Transverse colon (tissue), 4 donors: ENCODE data around the gene MAMDC4. TPM values are rescaled to one million over a fixed set of nuclear protein-coding genes. Genes with fewer than 3 reads are reported as not detected.
A peak's percentile ranks its signal among the peaks of the same experiment; 100 is the strongest.

ENCODE experiments used
- DNase-seq: peaks from one replicate; pipeline ENCODE4 v3.0.0-alpha.2; 2019
- H3K27ac ChIP-seq, 4 donors: fragments of 200-600 bp; sonication (generic); 2 replicates each; pipeline ENCODE4 v1.5.1; 2016 to 2018; ENCODE audit warnings: inconsistent platforms in 4 of 4
- H3K27me3 ChIP-seq: fragments of 200-600 bp; sonication (generic); 2 replicates; pipeline ENCODE4 v1.5.1; 2017; ENCODE audit warnings: inconsistent platforms
- H3K36me3 ChIP-seq, 4 donors: fragments of 200-600 bp; sonication (generic); 2 replicates each; pipeline ENCODE4 v1.5.1; 2017 to 2019; ENCODE audit warnings: inconsistent platforms in 4 of 4
- H3K4me1 ChIP-seq, 4 donors: fragments of 200-600 bp; sonication (generic); 2 replicates each; pipeline ENCODE4 v1.5.1; 2017 to 2020; ENCODE audit warnings: inconsistent platforms in 4 of 4
- H3K4me3 ChIP-seq, 4 donors: fragments of 200-600 bp; sonication (generic); 1 replicate in 1 of 4; 2 replicates in 3 of 4; pipeline versions ENCODE4 v1.5.1 to v1.6.1; 2017 to 2019; ENCODE audit warnings: inconsistent platforms in 4 of 4
- H3K9me3 ChIP-seq, 2 donors: fragments of 200-600 bp; sonication (generic); 2 replicates each; pipeline ENCODE4 v1.5.1; 2017 to 2019; ENCODE audit warnings: inconsistent platforms in 2 of 2
- CTCF ChIP-seq, 5 experiments: fragments of 200-600 bp in 3 of 5; fragments of 450-650 bp in 2 of 5; sonication (generic) in 3 of 5; IDR thresholded peaks; 1 replicate in 2 of 5; 2 replicates in 3 of 5; pipeline ENCODE4 v1.5.1; 2016 to 2017; ENCODE audit warnings: antibody characterized with exemption in 5 of 5, inconsistent platforms in 3 of 5, mild to moderate bottlenecking in 2 of 5, moderate library complexity in 1 of 5
- EP300 ChIP-seq: sonication (generic); formaldehyde crosslinking; IDR thresholded peaks from one replicate; pipeline ENCODE4 v1.6.1; 2017; ENCODE audit warnings: antibody characterized with exemption, low read depth
- POLR2A ChIP-seq: fragments of 450-650 bp; IDR thresholded peaks from one replicate; pipeline ENCODE4 v1.6.1; 2016; ENCODE audit warnings: antibody characterized with exemption, mild to moderate bottlenecking, moderate library complexity
- POLR2AphosphoS5 ChIP-seq, 3 donors: sonication (generic); formaldehyde crosslinking; IDR thresholded peaks; one replicate each; pipeline ENCODE4 v1.6.1; 2016; ENCODE audit warnings: antibody characterized with exemption in 3 of 3
- WGBS, 2 donors: methylation state at CpG; one replicate each; pipeline ENCODE4 v1.1.5; 2018; ENCODE audit warnings: low coverage in 1 of 2; 5-methylcytosine and 5-hydroxymethylcytosine counted together
- in situ Hi-C, 4 donors: fragments of 200-750 bp; cut with MboI; loops; one replicate each; pipeline versions ENCODE4 v1.15.0 to v1.15.1; 2017; ENCODE audit warnings: low sequenced_read_pairs in 3 of 4, low pct_ligation_motif_present in 1 of 4, low pct_unique_long_range_greater_than_20kb in 1 of 4
- intact Hi-C: fragments of 100-400 bp; cut with DNase I; formaldehyde crosslinking; loops from one replicate; pipeline ENCODE4 v1.15.1; 2023; ENCODE audit warnings: low total_unique reads
- total RNA-seq, 4 donors: library from RNA; depleted of rRNA; stranded (reverse); fragments of >200 nt; gene quantifications; one replicate each; pipeline ENCODE4 v1.1.0, GENCODE V29; 2016

Gene MAMDC4
- total RNA-seq, 4 donors from 2014 or later: 11.4 to 52.5 (median 23.2) TPM

GRCh38 chr9:136900988-136901515 is 48.9 kb downstream of the MAMDC4 start:
- TF ChIP-seq POLR2A: no peak
- TF ChIP-seq EP300: no peak
- DNase-seq: no peak
- WGBS, 2 donors: 71 to 83% methylated on average over 2 to 13 of the region's 13 CpGs
- Histone ChIP-seq H3K36me3 (no peaks in the 10 kb centered on the region), H3K27me3 (no peaks in the 10 kb centered on the region), H3K4me3 (no peak overlapping the region), H3K27ac (peak overlapping the region; percentile 84 to 93 (median 90)), H3K9me3 (no peaks in the 10 kb centered on the region), H3K4me1 (peaks cover 32 to 62% (median 49%) of the 10 kb centered on the region in 4 donors)
- intact Hi-C loops (no loop called here), in situ Hi-C loops (no loop called here)

GRCh38 chr9:136901516-136902258 is 49.5 kb downstream of the MAMDC4 start:
- no peak for TF ChIP-seq EP300
- peak in 2 of 3 donors; percentile 17 to 43 for TF ChIP-seq POLR2AphosphoS5 (IDR thresholded peaks at IDR 0.05)
- TF ChIP-seq CTCF (IDR thresholded peaks at IDR 0.05): no peak
- peak; percentile 57 for TF ChIP-seq POLR2A

DNA sequence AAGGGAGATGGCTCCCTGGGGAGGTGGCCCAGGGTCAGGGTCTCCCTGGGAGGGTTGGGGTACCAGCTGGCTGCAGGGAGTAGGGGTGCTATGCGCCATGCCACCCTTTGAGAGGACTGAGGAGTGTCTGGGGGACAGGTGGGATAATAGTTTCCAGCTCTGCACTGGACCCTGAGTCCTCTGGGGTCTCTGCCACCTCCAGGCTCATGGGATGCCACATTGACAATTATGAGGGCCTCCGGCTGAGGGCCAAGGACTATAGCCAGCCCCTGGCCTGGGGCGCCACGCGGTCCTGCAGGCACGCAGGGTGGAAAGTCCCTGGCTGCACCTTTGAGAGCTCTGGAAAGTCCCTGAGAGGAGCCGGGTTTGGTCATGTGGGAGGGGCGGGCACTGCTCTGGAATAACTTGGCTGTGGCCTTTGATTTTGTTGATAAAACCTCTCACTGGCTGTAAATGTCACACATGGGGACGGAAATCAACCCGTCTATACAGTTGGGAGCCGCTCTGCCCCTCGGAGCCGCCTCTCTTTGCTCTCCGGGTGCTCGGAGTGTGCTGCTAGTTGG is 50.2 kb downstream of the MAMDC4 start:
- TF ChIP-seq POLR2AphosphoS5 (IDR thresholded peaks at IDR 0.05) (peak; percentile 66 to 83 (median 78)), EP300 (no peak), POLR2A (peak; percentile 79)
- peak overlapping the region in 2 of 4 donors; percentile 2 to 21 for H3K4me3 ChIP-seq
- intact Hi-C loops: no loop called here
- H3K9me3 ChIP-seq: no peaks in the 10 kb centered on the region
- 6% methylated on average over 14 of the region's 15 CpGs; no CpG with 5 or more reads in 1 of the 2 donors for WGBS, 2 donors
- H3K36me3 ChIP-seq: no peaks in the 10 kb centered on the region
- in situ Hi-C loops: no loop called here
- peaks cover 32 to 62% (median 49%) of the 10 kb centered on the region in 4 donors for H3K4me1 ChIP-seq
- peak overlapping the region; percentile 84 to 93 (median 90) for H3K27ac ChIP-seq
- no peaks in the 10 kb centered on the region for H3K27me3 ChIP-seq
- peak; percentile 89 for DNase-seq

More at GRCh38 chr9:136901516-136902258, 49.5 kb downstream of the MAMDC4 start:
- H3K9me3 ChIP-seq: no peaks in the 10 kb centered on the region
- peaks cover 32 to 62% (median 49%) of the 10 kb centered on the region in 4 donors for H3K4me1 ChIP-seq
- in situ Hi-C loops (no loop called here), intact Hi-C loops (no loop called here)
- peak overlapping the region in 2 of 4 donors; percentile 2 to 21 for H3K4me3 ChIP-seq
- no peaks in the 10 kb centered on the region for H3K36me3 ChIP-seq
- DNase-seq: peak; percentile 79
- no peaks in the 10 kb centered on the region for H3K27me3 ChIP-seq
- WGBS, 2 donors: 14 to 24% methylated on average over 5 to 20 of the region's 20 CpGs
- H3K27ac ChIP-seq: peak overlapping the region; percentile 84 to 93 (median 90)

DNA sequence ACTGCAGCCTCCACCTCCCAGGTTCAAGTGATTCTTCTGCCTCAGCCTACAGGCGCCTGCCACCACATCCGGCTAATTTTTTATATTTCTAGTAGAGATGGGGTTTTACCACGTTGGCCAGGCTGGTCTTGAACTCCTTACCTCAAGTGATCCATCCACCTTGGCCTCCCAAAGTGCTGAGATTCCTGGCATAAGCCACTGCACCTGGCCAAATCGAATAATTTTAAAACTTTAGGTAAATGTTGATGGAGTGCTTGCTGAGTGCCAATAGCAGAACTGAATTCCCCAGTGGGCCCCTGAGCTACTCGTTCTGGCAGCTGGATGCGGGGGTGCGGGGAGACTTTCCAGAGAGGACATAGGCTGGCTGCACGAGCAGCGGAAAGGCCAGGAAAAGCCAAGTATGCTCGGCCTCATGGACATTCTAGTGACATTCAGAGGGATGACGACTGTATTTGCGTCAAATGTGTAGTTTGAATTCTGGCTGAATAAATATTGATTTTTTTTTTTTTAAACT is 51.0 kb downstream of the MAMDC4 start:
- no peak for DNase-seq
- H3K4me1 ChIP-seq: peaks cover 32 to 61% (median 49%) of the 10 kb centered on the region in 4 donors
- H3K27ac ChIP-seq: peak overlapping the region; percentile 84 to 93 (median 90)
- H3K4me3 ChIP-seq: peak overlapping the region in 1 of 4 donors; percentile 2
- 40% methylated on average over 12 of the region's 12 CpGs; no CpG with 5 or more reads in 1 of the 2 donors for WGBS, 2 donors
- in situ Hi-C loops (no loop called here), intact Hi-C loops (no loop called here)
- TF ChIP-seq POLR2AphosphoS5 (IDR thresholded peaks at IDR 0.05) (peak in 1 of 3 donors; percentile 17), EP300 (no peak)
- H3K9me3 ChIP-seq: no peaks in the 10 kb centered on the region
- H3K36me3 ChIP-seq: peaks cover 0 to 1% (median under 1%) of the 10 kb centered on the region in 4 donors
- no peaks in the 10 kb centered on the region for H3K27me3 ChIP-seq

DNA sequence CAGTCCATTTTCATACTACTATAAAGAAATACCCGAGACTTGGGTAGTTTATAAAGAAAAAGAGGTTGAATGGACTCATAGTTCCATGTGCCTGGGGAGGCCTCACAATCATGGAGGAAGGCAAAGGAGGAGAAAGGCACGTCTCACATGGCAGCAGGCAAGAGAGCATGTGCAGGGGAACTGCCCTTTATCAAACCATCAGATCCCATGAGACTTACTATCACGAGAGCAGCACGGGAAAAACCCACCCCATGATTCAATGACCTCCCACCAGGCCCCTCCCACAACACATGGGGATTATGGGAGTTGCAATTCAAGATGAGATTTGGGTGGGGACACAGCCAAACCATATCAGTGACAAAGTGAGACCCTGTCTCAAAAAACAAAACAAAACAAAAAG is 54.1 kb downstream of the MAMDC4 start:
- in situ Hi-C loops: no loop called here
- intact Hi-C loops: no loop called here
- WGBS, 2 donors: 69 to 100% methylated on average over 1 to 4 of the region's 4 CpGs
- H3K36me3 ChIP-seq: peaks cover 0 to 12% (median 5%) of the 10 kb centered on the region in 4 donors
- H3K4me3 ChIP-seq: no peak overlapping the region
- no peaks in the 10 kb centered on the region for H3K9me3 ChIP-seq
- no peaks in the 10 kb centered on the region for H3K27me3 ChIP-seq
- H3K4me1 ChIP-seq: peaks cover 20 to 30% (median 28%) of the 10 kb centered on the region in 4 donors
- DNase-seq: no peak
- TF ChIP-seq POLR2AphosphoS5 (IDR thresholded peaks at IDR 0.05) (no peak), EP300 (no peak), POLR2A (no peak), CTCF (IDR thresholded peaks at IDR 0.05) (no peak)
- no peak overlapping the region for H3K27ac ChIP-seq
